ENCODE data around the gene HMCN2. TPM values are rescaled to one million over a fixed set of nuclear protein-coding genes. Genes with fewer than 3 reads are reported as not detected.

HMCN2 gene
- total and polyA plus RNA-seq, 9 donors: 0.12 to 4.2 (median 0.98) TPM

DNA sequence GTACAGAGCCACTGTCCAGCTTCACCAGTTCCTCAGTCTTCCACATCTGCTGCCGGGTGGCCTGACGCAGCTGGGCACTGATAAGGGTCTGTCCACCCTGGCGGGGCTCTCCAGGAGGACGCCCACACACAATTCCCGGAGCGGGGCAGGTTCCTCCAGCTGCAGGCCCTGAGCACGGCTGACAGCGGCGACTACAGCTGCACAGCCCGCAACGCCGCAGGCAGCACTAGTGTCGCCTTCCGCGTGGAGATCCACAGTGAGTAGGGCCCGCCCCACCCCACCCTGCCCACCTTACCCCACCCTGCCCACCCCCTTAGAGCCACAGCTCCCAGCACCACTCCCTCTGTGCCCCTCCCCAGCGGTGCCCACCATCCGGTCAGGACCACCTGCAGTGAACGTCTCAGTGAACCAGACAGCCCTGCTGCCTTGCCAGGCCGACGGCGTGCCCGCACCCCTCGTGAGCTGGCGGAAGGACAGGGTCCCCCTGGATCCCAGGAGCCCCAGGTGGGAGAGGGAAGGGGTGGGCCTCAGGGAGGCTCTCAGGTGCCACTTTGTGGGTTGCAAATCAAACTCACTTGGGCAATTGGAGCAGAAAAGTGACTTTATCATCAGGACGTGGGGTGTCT lies 130.4 kb downstream of the HMCN2 start:
- Histone ChIP-seq H3K4me1 (ENCODE audit: insufficient read depth) (no peaks in the 10 kb centered on the region), H3K4me3 (no peak overlapping the region), H3K9me3 (no peaks in the 10 kb centered on the region), H3K36me3 (no peaks in the 10 kb centered on the region), H3K27ac (no peak overlapping the region), H3K27me3 (no peaks in the 10 kb centered on the region)
- no peak for DNase-seq
- no peak for TF ChIP-seq EP300 (IDR thresholded peaks at IDR 0.05)
- TF ChIP-seq POLR2A (IDR thresholded peaks at IDR 0.05): no peak
- TF ChIP-seq, protein P1, sequence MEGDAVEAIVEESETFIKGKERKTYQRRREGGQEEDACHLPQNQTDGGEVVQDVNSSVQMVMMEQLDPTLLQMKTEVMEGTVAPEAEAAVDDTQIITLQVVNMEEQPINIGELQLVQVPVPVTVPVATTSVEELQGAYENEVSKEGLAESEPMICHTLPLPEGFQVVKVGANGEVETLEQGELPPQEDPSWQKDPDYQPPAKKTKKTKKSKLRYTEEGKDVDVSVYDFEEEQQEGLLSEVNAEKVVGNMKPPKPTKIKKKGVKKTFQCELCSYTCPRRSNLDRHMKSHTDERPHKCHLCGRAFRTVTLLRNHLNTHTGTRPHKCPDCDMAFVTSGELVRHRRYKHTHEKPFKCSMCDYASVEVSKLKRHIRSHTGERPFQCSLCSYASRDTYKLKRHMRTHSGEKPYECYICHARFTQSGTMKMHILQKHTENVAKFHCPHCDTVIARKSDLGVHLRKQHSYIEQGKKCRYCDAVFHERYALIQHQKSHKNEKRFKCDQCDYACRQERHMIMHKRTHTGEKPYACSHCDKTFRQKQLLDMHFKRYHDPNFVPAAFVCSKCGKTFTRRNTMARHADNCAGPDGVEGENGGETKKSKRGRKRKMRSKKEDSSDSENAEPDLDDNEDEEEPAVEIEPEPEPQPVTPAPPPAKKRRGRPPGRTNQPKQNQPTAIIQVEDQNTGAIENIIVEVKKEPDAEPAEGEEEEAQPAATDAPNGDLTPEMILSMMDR (IDR thresholded peaks at IDR 0.05): no peak
- 82 to 88% (median 85%) methylated on average over 22 to 26 of the region's 26 CpGs for WGBS, 3 donors
- intact Hi-C loops (cut with DNase I): no loop called here

GRCh38 chr9:130396581-130396980 lies 131.0 kb downstream of the HMCN2 start:
- Histone ChIP-seq H3K27ac (no peak overlapping the region), H3K4me1 (ENCODE audit: insufficient read depth) (no peaks in the 10 kb centered on the region), H3K4me3 (no peak overlapping the region), H3K36me3 (no peaks in the 10 kb centered on the region), H3K9me3 (no peaks in the 10 kb centered on the region), H3K27me3 (no peaks in the 10 kb centered on the region)
- 88 to 97% (median 88%) methylated on average over 4 of the region's 4 CpGs for WGBS, 3 donors
- intact Hi-C loops (cut with DNase I): no loop called here
- TF ChIP-seq, protein P1 (IDR thresholded peaks at IDR 0.05): no peak
- TF ChIP-seq POLR2A (IDR thresholded peaks at IDR 0.05) (no peak), EP300 (IDR thresholded peaks at IDR 0.05) (no peak)
- DNase-seq: no peak

DNA sequence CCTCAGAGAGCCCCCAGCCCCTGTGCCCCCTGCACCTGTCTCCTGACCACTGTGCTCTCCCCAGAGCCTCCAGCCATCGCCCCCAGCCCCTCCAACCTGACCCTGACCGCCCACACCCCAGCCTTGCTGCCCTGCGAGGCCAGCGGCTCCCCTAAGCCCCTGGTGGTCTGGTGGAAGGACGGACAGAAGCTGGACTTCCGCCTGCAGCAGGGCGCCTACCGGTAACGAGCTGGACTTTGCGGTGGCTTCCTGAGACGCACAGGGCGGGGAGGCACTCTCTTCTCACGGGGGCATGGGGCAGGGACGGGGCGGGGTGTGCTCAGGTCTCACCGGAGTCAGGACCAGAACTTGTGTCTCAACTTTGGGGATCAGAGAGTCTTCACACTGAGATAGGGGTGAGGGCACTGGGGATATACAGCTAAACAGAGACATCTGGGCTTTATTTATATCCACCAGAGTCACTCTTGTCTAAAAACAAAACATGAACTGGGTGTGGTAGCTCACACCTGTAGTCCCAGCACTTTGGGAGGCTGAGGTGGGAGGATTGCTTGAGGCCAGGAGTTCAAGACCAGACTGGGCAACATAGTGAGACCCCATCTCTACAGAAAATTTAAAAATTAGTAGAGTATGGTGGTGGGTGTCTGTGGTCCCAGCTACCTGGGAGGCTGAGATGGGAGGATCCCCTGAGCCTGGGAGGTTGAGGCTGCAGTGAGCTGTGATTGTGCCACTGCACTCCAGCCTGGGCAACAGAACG lies 133.1 kb downstream of the HMCN2 start:
- DNase-seq: no peak
- Histone ChIP-seq H3K4me1 (ENCODE audit: insufficient read depth) (no peaks in the 10 kb centered on the region), H3K9me3 (no peaks in the 10 kb centered on the region), H3K4me3 (no peak overlapping the region), H3K36me3 (no peaks in the 10 kb centered on the region), H3K27me3 (no peaks in the 10 kb centered on the region), H3K27ac (no peak overlapping the region)
- TF ChIP-seq, protein P1 (IDR thresholded peaks at IDR 0.05): no peak
- TF ChIP-seq POLR2A (IDR thresholded peaks at IDR 0.05) (no peak), EP300 (IDR thresholded peaks at IDR 0.05) (no peak)
- intact Hi-C loops (cut with DNase I): no loop called here
- 63 to 70% (median 66%) methylated on average over 17 of the region's 17 CpGs for WGBS, 3 donors

DNA sequence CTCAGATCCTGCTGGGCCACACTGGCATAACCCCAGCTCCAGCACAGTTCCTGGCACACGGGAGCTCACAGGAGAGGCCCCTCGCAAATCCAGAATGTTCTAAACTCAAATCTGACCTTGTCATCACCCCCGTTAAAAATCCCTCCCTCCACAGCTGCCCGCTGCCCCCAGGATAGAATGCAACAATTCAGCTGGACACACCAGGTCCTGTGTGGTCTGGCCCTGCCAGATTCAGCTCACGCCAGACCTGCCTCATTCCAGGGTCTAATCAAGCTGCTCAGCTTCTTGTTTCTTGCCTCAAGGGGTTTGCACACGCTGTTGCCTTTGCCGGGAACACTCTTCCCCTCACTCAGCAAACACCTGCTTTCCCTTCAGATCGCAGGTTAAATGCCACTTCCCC lies 134.2 kb downstream of the HMCN2 start:
- H3K4me1 ChIP-seq (ENCODE audit: insufficient read depth): no peaks in the 10 kb centered on the region
- no peak for DNase-seq
- H3K36me3 ChIP-seq: no peaks in the 10 kb centered on the region
- 60 to 74% (median 72%) methylated on average over 8 of the region's 8 CpGs for WGBS, 3 donors
- intact Hi-C loops (cut with DNase I): no loop called here
- H3K27me3 ChIP-seq: no peaks in the 10 kb centered on the region
- TF ChIP-seq, protein P1 (IDR thresholded peaks at IDR 0.05): no peak
- TF ChIP-seq EP300 (IDR thresholded peaks at IDR 0.05) (no peak), POLR2A (IDR thresholded peaks at IDR 0.05) (no peak)
- no peaks in the 10 kb centered on the region for H3K9me3 ChIP-seq
- no peak overlapping the region for H3K4me3 ChIP-seq
- no peak overlapping the region for H3K27ac ChIP-seq

Data from ovary (tissue), 9 donors.